Lower lobe of right lung (tissue), 2 donors: ENCODE results near the gene IPMK. TPM values are rescaled to one million over a fixed set of nuclear protein-coding genes. Genes with fewer than 3 reads are reported as not detected.
"Not testable (repeated sequence)": the region's sequence is repeated elsewhere in the genome, so short reads cannot be mapped to it uniquely, and the experiment has no call there.

ENCODE experiments used
- ATAC-seq, 2 donors: fragments of 200-7000 bp; cut with Tn5 transposase; one replicate each; pipeline ENCODE4 v1.9.1; 2020 to 2022; ENCODE audit warnings: mild to moderate bottlenecking in 2 of 2, moderate library complexity in 2 of 2
- DNase-seq: peaks from one replicate; pipeline ENCODE4 v3.0.0-alpha.2; 2020
- H3K27ac ChIP-seq: fragments of 200-600 bp; one replicate; pipeline ENCODE4 v1.8.0; 2022
- H3K27me3 ChIP-seq: fragments of 200-600 bp; one replicate; pipeline ENCODE4 v1.8.0; 2022; ENCODE audit warnings: low read depth
- H3K36me3 ChIP-seq: fragments of 200-600 bp; one replicate; pipeline ENCODE4 v1.8.0; 2022; ENCODE audit warnings: mild to moderate bottlenecking
- H3K4me1 ChIP-seq: fragments of 200-600 bp; one replicate; pipeline ENCODE4 v1.8.0; 2022
- H3K4me3 ChIP-seq: fragments of 200-600 bp; one replicate; pipeline ENCODE4 v1.8.0; 2022; ENCODE audit warnings: mild to moderate bottlenecking
- H3K9me3 ChIP-seq: fragments of 200-600 bp; one replicate; pipeline ENCODE4 v1.8.0; 2022
- intact Hi-C: fragments of 100-400 bp; cut with DNase I; formaldehyde crosslinking; loops from one replicate; pipeline ENCODE4 v1.11.0; 2022
- total RNA-seq: library from RNA; stranded (reverse); fragmentation: NEBNext Ultra II Directional; extraction: Animal tissue kit (Norgen Biotek cat#: 25700); gene quantifications from one replicate; pipeline ENCODE4 v1.2.1, GENCODE V29; 2021
- TF ChIP-seq, protein P1 (sequence below): fragments of 200-600 bp; IDR thresholded peaks from one replicate; pipeline ENCODE4 v1.8.0; 2022; ENCODE audit warnings: antibody characterized with exemption, mild to moderate bottlenecking
- donor health status: DM: no; HTN: yes; CAD: no; lungs with severe emphysema.

IPMK gene
- total RNA-seq, 1 donor from 2014 or later, result 7.5 TPM

DNA sequence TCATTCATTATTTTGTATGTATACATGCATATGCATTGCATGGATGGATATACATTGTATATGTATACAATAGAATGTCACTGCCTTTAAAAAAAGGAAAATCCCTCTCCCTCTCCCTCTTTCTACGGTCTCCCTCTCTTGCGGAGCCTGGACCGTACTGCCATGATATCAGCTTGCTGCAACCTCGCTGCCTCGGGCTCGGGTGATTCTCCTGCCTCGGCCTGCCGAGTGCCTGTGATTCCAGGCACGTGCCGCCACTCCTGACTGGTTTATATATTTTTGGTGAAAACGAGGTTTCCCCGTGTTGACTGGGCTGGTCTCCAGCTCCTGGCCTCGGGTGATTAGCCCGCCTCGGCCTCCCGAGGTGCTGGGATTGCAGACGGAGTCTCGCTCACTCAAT lies 24.4 kb downstream of the IPMK start:
- no peak overlapping the region for H3K4me3 ChIP-seq
- intact Hi-C loops, result no loop called here
- no peaks in the 10 kb centered on the region for H3K36me3 ChIP-seq
- TF ChIP-seq, protein P1, sequence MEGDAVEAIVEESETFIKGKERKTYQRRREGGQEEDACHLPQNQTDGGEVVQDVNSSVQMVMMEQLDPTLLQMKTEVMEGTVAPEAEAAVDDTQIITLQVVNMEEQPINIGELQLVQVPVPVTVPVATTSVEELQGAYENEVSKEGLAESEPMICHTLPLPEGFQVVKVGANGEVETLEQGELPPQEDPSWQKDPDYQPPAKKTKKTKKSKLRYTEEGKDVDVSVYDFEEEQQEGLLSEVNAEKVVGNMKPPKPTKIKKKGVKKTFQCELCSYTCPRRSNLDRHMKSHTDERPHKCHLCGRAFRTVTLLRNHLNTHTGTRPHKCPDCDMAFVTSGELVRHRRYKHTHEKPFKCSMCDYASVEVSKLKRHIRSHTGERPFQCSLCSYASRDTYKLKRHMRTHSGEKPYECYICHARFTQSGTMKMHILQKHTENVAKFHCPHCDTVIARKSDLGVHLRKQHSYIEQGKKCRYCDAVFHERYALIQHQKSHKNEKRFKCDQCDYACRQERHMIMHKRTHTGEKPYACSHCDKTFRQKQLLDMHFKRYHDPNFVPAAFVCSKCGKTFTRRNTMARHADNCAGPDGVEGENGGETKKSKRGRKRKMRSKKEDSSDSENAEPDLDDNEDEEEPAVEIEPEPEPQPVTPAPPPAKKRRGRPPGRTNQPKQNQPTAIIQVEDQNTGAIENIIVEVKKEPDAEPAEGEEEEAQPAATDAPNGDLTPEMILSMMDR, result no peak
- H3K9me3 ChIP-seq, result peaks cover 3% of the 10 kb centered on the region
- DNase-seq, result no peak
- H3K27ac ChIP-seq, result no peak overlapping the region
- no peaks in the 10 kb centered on the region for H3K27me3 ChIP-seq
- no peak for ATAC-seq
- H3K4me1 ChIP-seq, result no peaks in the 10 kb centered on the region

DNA sequence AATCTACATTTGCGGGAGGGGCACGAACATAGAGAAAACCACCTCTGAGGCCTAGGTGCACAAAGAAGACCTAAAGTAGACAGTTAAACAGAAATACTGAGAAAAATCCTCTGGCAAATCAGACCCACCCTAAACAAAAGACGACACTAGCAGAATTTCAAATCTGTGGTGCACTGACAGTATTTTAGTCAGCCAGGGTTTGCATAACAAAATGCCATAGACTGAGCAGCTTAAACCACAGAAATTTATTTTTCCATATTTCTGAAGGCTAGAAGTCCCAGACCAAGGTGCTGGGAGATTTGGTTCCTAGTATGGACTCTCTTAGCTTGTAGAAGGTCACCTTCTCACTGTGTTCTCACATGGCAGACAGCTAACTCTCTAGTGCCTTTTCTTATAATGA lies 26.3 kb downstream of the IPMK start:
- no peak overlapping the region for H3K4me3 ChIP-seq
- no peaks in the 10 kb centered on the region for H3K4me1 ChIP-seq
- DNase-seq, result no peak
- H3K27ac ChIP-seq, result no peak overlapping the region
- H3K27me3 ChIP-seq, result no peaks in the 10 kb centered on the region
- no peaks in the 10 kb centered on the region for H3K9me3 ChIP-seq
- intact Hi-C loops, result no loop called here
- peaks cover 12% of the 10 kb centered on the region for H3K36me3 ChIP-seq
- TF ChIP-seq, protein P1, result no peak
- ATAC-seq, result no peak

DNA sequence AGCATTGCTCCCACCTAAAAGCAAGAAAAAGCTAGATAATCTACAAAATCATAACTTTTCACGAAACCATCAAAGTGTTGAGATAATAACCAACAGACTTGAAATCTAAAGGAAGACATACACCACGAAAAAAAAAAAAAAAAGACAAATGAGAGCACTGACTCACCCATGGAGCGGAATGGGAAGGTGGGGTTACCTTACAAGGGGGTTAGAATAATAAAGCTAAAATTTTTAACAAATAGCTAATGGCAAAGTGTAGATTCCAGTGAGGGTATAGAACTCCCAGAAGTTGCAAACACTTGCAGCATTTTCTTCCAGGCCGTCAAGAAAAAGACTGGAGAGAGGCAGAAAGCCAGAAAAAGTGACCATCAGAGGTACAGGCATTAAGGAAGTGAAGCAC lies 27.2 kb downstream of the IPMK start:
- Histone ChIP-seq H3K9me3 (no peaks in the 10 kb centered on the region), H3K4me3 (no peak overlapping the region), H3K27ac (no peak overlapping the region), H3K4me1 (no peaks in the 10 kb centered on the region), H3K27me3 (no peaks in the 10 kb centered on the region), H3K36me3 (peaks cover 20% of the 10 kb centered on the region)
- ATAC-seq, result no peak
- TF ChIP-seq, protein P1, result no peak
- intact Hi-C loops, result no loop called here
- DNase-seq, result no peak

DNA sequence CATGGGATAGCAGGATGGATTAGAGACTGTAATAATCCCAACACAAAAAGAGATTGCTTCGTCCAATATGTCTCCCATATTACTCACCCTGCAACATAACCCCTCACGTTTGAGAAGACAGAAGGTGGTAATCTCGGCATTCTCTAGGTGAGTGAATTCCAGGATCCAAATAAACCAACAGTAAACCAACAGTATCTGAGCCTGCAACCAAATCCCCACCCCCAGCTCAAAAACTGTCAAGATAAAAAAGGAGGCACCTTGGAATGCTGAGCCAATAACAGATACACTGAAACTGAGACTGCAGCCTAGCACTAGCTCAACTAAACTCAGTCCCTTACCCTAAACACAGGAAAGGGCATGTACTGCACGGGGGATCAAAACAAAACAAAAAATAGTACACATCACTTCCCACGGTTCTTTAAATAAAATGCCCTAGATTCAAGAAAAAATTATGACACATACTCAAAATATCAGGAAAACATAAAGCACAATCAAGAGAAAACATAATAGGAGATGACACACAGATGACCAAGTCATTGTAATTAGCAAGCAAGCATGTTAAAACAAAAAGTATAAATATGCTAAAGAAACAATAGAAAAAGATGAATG lies 28.0 kb downstream of the IPMK start:
- no peaks in the 10 kb centered on the region for H3K27me3 ChIP-seq
- TF ChIP-seq, protein P1, result no peak
- no peak for DNase-seq
- intact Hi-C loops, result no loop called here
- H3K4me3 ChIP-seq, result no peak overlapping the region
- H3K27ac ChIP-seq, result no peak overlapping the region
- ATAC-seq, result no peak
- H3K9me3 ChIP-seq, result no peaks in the 10 kb centered on the region
- H3K4me1 ChIP-seq, result no peaks in the 10 kb centered on the region
- H3K36me3 ChIP-seq, result peaks cover 22% of the 10 kb centered on the region

DNA sequence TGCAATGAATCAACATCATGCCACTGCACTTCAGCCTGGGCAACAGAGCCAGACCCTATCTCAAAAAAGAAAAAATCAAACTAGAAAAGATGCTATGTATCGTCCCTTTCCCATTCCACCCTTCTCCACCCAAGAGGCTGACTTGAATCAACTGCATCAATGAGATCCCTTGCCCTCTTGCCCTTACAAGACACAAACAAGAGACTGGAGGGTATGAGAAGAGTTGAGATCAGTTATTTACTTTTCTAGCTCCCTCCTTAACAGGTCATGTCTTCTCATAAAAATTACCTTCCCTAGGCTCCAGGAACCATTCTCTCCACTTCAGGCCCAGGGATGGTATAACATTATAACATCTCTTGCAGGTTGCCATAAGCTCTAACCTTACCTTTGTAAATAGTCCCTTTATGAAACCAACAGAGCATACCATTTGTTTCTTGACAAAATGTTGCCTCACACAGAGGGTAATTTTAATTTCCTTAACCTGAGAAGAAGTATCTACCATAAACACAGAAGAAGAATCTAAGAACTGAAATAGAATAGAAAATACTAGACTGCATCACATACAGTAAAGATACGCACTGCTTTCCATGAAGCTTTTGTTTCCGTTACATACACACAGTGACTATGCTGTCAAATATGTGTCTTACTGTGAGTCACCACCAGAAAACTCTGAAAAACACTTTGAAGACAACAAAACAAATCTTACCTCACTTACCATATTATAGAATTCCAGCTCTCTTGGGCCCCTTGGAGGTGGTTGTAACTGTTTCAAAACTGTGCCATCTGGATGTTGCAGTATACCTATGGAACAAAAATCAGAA lies 30.5 kb downstream of the IPMK start:
- intact Hi-C loops, result no loop called here
- Histone ChIP-seq H3K9me3 (no peaks in the 10 kb centered on the region), H3K27ac (no peak overlapping the region), H3K27me3 (no peaks in the 10 kb centered on the region), H3K4me3 (no peak overlapping the region), H3K4me1 (no peaks in the 10 kb centered on the region), H3K36me3 (peaks cover 22% of the 10 kb centered on the region)
- no peak for DNase-seq
- ATAC-seq, result no peak
- TF ChIP-seq, protein P1, result no peak

DNA sequence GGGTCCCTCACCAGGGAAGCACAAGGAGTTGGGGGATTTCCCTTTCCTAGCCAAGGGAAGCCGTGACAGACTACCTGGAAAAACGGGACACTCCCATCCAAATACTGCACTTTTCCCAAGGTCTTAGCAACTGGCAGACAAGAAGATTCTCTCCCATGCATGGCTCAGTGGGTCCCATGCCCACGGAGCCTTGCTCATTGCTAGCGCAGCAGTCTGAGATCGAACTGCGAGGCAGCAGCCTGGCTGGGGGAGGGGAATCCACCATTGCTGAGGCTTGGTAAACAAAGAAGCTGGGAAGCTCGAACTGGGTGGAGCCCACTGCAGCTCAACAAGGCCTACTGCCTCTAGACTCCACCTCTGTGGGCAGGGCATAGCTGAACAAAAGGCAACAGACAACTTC lies 37.8 kb downstream of the IPMK start:
- H3K27ac ChIP-seq, intact Hi-C loops, ATAC-seq, DNase-seq, H3K9me3 ChIP-seq, H3K27me3 ChIP-seq, H3K4me3 ChIP-seq, H3K4me1 ChIP-seq: not testable (repeated sequence)
- H3K36me3 ChIP-seq, result peaks cover 16% of the 10 kb centered on the region
